K562 (cell line): ENCODE data around the gene HOMEZ. TPM values are rescaled to one million over a fixed set of nuclear protein-coding genes. Genes with fewer than 3 reads are reported as not detected.
A peak's percentile ranks its signal among the peaks of the same experiment; 100 is the strongest.

Experiments used
- ATF3 ChIP-seq, 2 experiments: fragments of 450-650 bp in 1 of 2; sonication (generic) in 1 of 2; formaldehyde crosslinking in 1 of 2; IDR thresholded peaks in 1 of 2; conservative IDR thresholded peaks in 1 of 2; 2 replicates each; pipeline versions ENCODE4 v1.6.1 to v1.8.1; 2016 to 2023; ENCODE audit warnings: mild to moderate bottlenecking in 2 of 2, moderate library complexity in 2 of 2, inconsistent platforms in 1 of 2, missing genetic modification reagents in 1 of 2
- CTBP1 ChIP-seq: fragments of 450-650 bp; IDR thresholded peaks from 2 replicates; pipeline ENCODE4 v1.6.1; 2016; ENCODE audit warnings: borderline replicate concordance
- DLX4 ChIP-seq: fragments of 250-450 bp; sonication (Bioruptor Pico); IDR thresholded peaks from 2 replicates; pipeline ENCODE4 v1.6.1; 2021; ENCODE audit warnings: mild to moderate bottlenecking
- EP300 ChIP-seq: IDR thresholded peaks from 2 replicates; pipeline ENCODE4 v1.6.1; 2012; ENCODE audit warnings: low read length, improper control_type of control experiment
- FOXJ3 ChIP-seq: sonication (generic); formaldehyde crosslinking; IDR thresholded peaks from 2 replicates; pipeline ENCODE4 v1.4.0; 2020; ENCODE audit warnings: mild to moderate bottlenecking, missing genetic modification reagents
- GATA2 ChIP-seq: sonication (generic); formaldehyde crosslinking; IDR thresholded peaks from 2 replicates; pipeline ENCODE4 v1.4.0; 2020; ENCODE audit warnings: mild to moderate bottlenecking, missing genetic modification reagents
- LCOR ChIP-seq: sonication (generic); formaldehyde crosslinking; IDR thresholded peaks from 2 replicates; pipeline ENCODE4 v1.8.0; 2022; ENCODE audit warnings: mild to moderate bottlenecking, missing genetic modification reagents
- MEIS2 ChIP-seq: fragments of 450-650 bp; IDR thresholded peaks from 2 replicates; pipeline ENCODE4 v1.6.1; 2014; ENCODE audit warnings: mild to moderate bottlenecking; ENCODE audit not compliant: partially characterized antibody
- MYNN ChIP-seq, 2 experiments: sonication (generic); formaldehyde crosslinking in 1 of 2; IDR thresholded peaks; 2 replicates each; pipeline versions ENCODE4 v1.5.0 to v1.6.1; 2016 to 2020; ENCODE audit warnings: antibody characterized with exemption in 1 of 2, missing genetic modification reagents in 1 of 2
- NFRKB ChIP-seq: fragments of 450-650 bp; IDR thresholded peaks from 2 replicates; pipeline ENCODE4 v1.6.1; 2016; ENCODE audit warnings: low read depth
- PHB ChIP-seq: fragments of 250-450 bp; sonication (Bioruptor Pico); IDR thresholded peaks from 2 replicates; pipeline ENCODE4 v1.5.0; 2021
- PHF8 ChIP-seq: fragments of 200-600 bp; sonication (generic); IDR thresholded peaks from 2 replicates; pipeline ENCODE4 v1.6.1; 2012; ENCODE audit warnings: mixed run types, mild to moderate bottlenecking, inconsistent platforms, low read length, moderate library complexity, borderline replicate concordance
- SIX5 ChIP-seq, 2 experiments: IDR thresholded peaks; 2 replicates each; pipeline ENCODE4 v1.6.1; 2011; ENCODE audit warnings: low read length in 2 of 2, borderline replicate concordance in 1 of 2, low read depth in 1 of 2, mild to moderate bottlenecking in 1 of 2, moderate library complexity in 1 of 2; ENCODE audit not compliant: insufficient read depth in 1 of 2
- SP1 ChIP-seq: sonication (generic); formaldehyde crosslinking; IDR thresholded peaks from 2 replicates; pipeline ENCODE4 v1.8.1; 2022; ENCODE audit warnings: mild to moderate bottlenecking, missing genetic modification reagents
- TBL1XR1 ChIP-seq, 2 experiments: IDR thresholded peaks; 2 replicates each; pipeline ENCODE4 v1.6.1; 2012; ENCODE audit warnings: improper control_type of control experiment in 2 of 2, low read length in 2 of 2, mild to moderate bottlenecking in 1 of 2
- TBP ChIP-seq: optimal IDR thresholded peaks from 2 replicates; pipeline ENCODE3; 2011; ENCODE audit warnings: low read depth, low read length, improper control_type of control experiment
- ZBTB1 ChIP-seq: sonication (generic); formaldehyde crosslinking; IDR thresholded peaks from 2 replicates; pipeline ENCODE4 v1.8.1; 2023; ENCODE audit warnings: missing genetic modification reagents, low read depth, mild to moderate bottlenecking, borderline replicate concordance
- ZBTB8A ChIP-seq: fragments of 450-650 bp; IDR thresholded peaks from 2 replicates; pipeline ENCODE4 v1.6.1; 2018; ENCODE audit warnings: mild to moderate bottlenecking, moderate library complexity; ENCODE audit not compliant: partially characterized antibody
- ZHX1 ChIP-seq: fragments of 150-350 bp; conservative IDR thresholded peaks from 2 replicates; pipeline ENCODE4 v1.6.1; 2014; ENCODE audit warnings: low read length
- ZNF717 ChIP-seq: fragments of 250-450 bp; sonication (Bioruptor Pico); IDR thresholded peaks from 2 replicates; pipeline ENCODE4 v1.5.0; 2021
- ZNF740 ChIP-seq, 3 experiments: fragments of 200-800 bp in 1 of 3; sonication (Bioruptor generic) in 1 of 3; sonication (generic) in 1 of 3; formaldehyde crosslinking in 1 of 3; IDR thresholded peaks; 2 replicates each; pipeline versions ENCODE4 v1.6.1 to v1.8.0; 2016 to 2022; ENCODE audit warnings: mild to moderate bottlenecking in 2 of 3, missing compliant biosample characterization in 2 of 3, missing genetic modification characterization in 2 of 3, missing genetic modification reagents in 1 of 3
- polyA plus RNA-seq, 8 experiments: library from polyadenylated mRNA; depleted of rRNA in 4 of 8; stranded (reverse) in 5 of 8; unstranded in 3 of 8; fragments of >200 nt; fragmentation: Nextera tagmentation in 2 of 8; fragmentation: Illumina TruSeq in 1 of 8; extraction: Ambion mirVana in 2 of 8; extraction: Trizol in 1 of 8; gene quantifications; 2 replicates each; pipeline versions ENCODE4 v1.2.1 to v1.2.3, GENCODE V29; 2011 to 2014; ENCODE audit warnings: inconsistent platforms in 1 of 8, missing spikeins in 1 of 8
- total RNA-seq, 7 experiments: library from RNA; depleted of rRNA in 6 of 7; stranded (reverse); fragments of >200 nt in 6 of 7; fragmentation: Illumina TruSeq in 2 of 7; extraction: Trizol in 2 of 7; gene quantifications; 2 replicates each; pipeline versions ENCODE4 v1.2.1 to v1.2.3, GENCODE V29; 2011 to 2021; ENCODE audit warnings: low replicate concordance in 1 of 7

Gene HOMEZ
- total and polyA plus RNA-seq, 9 of the 15 experiments (the other 6 are each of a cell fraction or from before 2014, with no cell fraction given) = 3.0 to 30.2 (median 16.9) TPM

GRCh38 chr14:23306412-23307145 lies 20.6 kb upstream of the HOMEZ start, which contains the start of gene BCL2L2 (continued):
- TF ChIP-seq ZHX1 (peak; percentile 63; the same call in 1 of the 2 replicates), TBP (peak; percentile 74), NFRKB (peak; percentile 88), SIX5 (IDR thresholded peaks at IDR 0.05; ENCODE audit: borderline replicate concordance in 1 of 2, insufficient read depth in 1 of 2, low read depth in 1 of 2, low read length in 2 of 2) (peak in 1 of 2 experiments; percentile 2; a peak in 1 of 4 replicates), PHB (CRISPR knock-in tag) (no peak), ZBTB1 (no peak), ZNF717 (CRISPR knock-in tag) (no peak), ZBTB8A (no peak), GATA2 (0 out of 2 replicates have a peak, but pooled peaks have one; percentile 29), FOXJ3 (no peak), ATF3 (IDR thresholded peaks at IDR 0.05) (no peak), ATF3 (CRISPR knock-in tag; conservative IDR thresholded peaks at IDR 0.05) (no peak), SP1 (CRISPR knock-in tag) (peak; percentile 95), ZNF740 (CRISPR knock-in tag; IDR thresholded peaks at IDR 0.05) (peak; percentile 100), ZNF740 (tag; IDR thresholded peaks at IDR 0.05) (peak in 1 of 2 experiments; percentile 100; a peak in 2 of 4 replicates), DLX4 (no peak), MEIS2 (no peak), TBL1XR1 (IDR thresholded peaks at IDR 0.05; ENCODE audit: low read length in 2 of 2) (peak in 1 of 2 experiments; percentile 88; a peak in 2 of 4 replicates), LCOR (CRISPR knock-in tag) (peak; percentile 71; the same call in 1 of the 2 replicates), CTBP1 (peak; percentile 55), MYNN (IDR thresholded peaks at IDR 0.05) (0 out of 2 replicates have a peak, but pooled peaks have one; percentile 15), MYNN (CRISPR knock-in tag; IDR thresholded peaks at IDR 0.05) (no peak), PHF8 (peak; percentile 85), EP300 (peak; percentile 45; the same call in 1 of the 2 replicates)
